Measurements from ENCODE around the gene RAB13. TPM values are rescaled to one million over a fixed set of nuclear protein-coding genes. Genes with fewer than 3 reads are reported as not detected.

The RAB13 gene
- total RNA-seq, 1 experiment from 2014 or later, result 122 TPM

DNA sequence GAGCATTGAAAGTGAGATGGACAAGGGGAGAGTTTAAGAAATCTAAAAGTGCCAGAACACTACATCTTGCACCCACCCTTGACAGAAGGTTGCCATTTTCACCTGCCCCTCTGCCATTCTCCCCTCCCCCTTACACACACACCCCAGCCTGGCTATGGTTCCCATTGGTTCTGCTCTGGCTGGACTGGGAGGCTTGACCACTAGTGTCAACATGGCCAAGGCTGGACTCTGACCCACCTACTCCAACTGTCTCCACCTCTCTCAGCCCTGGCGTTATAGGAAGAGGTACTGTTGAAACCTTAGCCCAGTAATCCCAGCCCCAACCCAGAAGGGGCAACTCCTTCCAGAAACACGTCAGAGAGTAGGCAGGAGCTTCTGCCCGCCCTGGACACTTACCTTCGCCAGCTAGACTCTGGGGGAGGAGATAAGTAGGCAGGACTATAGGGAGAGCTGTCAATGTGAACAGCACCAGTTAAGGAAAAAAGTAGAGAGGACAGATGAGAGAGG lies 32.2 kb downstream of the RAB13 start:
- H2BK12ac ChIP-seq (ENCODE audit: insufficient read length, low read depth, low read length), result no peak overlapping the region
- H3K23ac ChIP-seq (ENCODE audit: insufficient read length, low read depth, low read length), result no peak overlapping the region
- no peak overlapping the region for H2BK5ac ChIP-seq (ENCODE audit: insufficient read length, low read length)
- H3K27me3 ChIP-seq (ENCODE audit: insufficient read depth, low read length), result no peaks in the 10 kb centered on the region
- Mint-ChIP-seq H3K27ac (peak overlapping the region in 2 of 3 experiments; percentile 9 to 50; a peak in 4 of 7 replicates), H3K4me3 (no peak overlapping the region; a peak in 1 of 5 replicates), H3K36me3 (ENCODE audit: insufficient read depth in 1 of 3, low read depth in 3 of 3) (peaks cover 20 to 48% (median 30%) of the 10 kb centered on the region in 3 experiments; a peak in 6 of 7 replicates), H3K27me3 (ENCODE audit: low read depth) (no peaks in the 10 kb centered on the region), H3K9me3 (no peaks in the 10 kb centered on the region), H3K4me1 (peaks cover 15% of the 10 kb centered on the region in 2 experiments)
- H3K9ac ChIP-seq (ENCODE audit: extremely low read depth, insufficient read length, low read length), result no peak overlapping the region
- no peak overlapping the region for H3T11ph ChIP-seq (ENCODE audit: low read length)
- WGBS (ENCODE audit: extremely low coverage, insufficient read length, low lambda C conversion rate), result no CpG with 5 or more reads among the region's 4 CpGs
- no peak overlapping the region for H4K8ac ChIP-seq (replicated peaks; ENCODE audit: insufficient read length, low read depth, low read length)
- no peak overlapping the region for H2BK15ac ChIP-seq (ENCODE audit: low read depth, low read length)
- peaks cover 6% of the 10 kb centered on the region for H3K23me2 ChIP-seq (ENCODE audit: insufficient read length, low read depth, low read length, poor library complexity, severe bottlenecking)
- H3K56ac ChIP-seq (ENCODE audit: insufficient read length, low read depth, low read length), result no peak overlapping the region
- H2BK120ac ChIP-seq (ENCODE audit: low read depth, low read length, poor library complexity, severe bottlenecking), result no peak overlapping the region
- peaks cover 13% of the 10 kb centered on the region for H3K79me1 ChIP-seq (ENCODE audit: insufficient read depth, low read depth, low read length, poor library complexity, severe bottlenecking)
- no peak overlapping the region for H4K91ac ChIP-seq (ENCODE audit: insufficient read length, low read depth, low read length)
- no peaks in the 10 kb centered on the region for H3K9me3 ChIP-seq (ENCODE audit: control insufficient read depth, low read depth, low read length)
- no peak overlapping the region for H3K14ac ChIP-seq (ENCODE audit: insufficient read depth, low read length)
- H2BK20ac ChIP-seq (ENCODE audit: low read depth, low read length, poor library complexity, severe bottlenecking), result no peak overlapping the region
- H3K4me2 ChIP-seq (ENCODE audit: insufficient read depth, insufficient read length, low read length), result no peak overlapping the region
- no peak for DNase-seq
- peaks cover 2% of the 10 kb centered on the region for H4K20me1 ChIP-seq (ENCODE audit: control insufficient read depth, insufficient read depth, insufficient read length)
- H3K27ac ChIP-seq (ENCODE audit: insufficient read length, low read depth, low read length), result no peak overlapping the region
- TF ChIP-seq, protein P1, sequence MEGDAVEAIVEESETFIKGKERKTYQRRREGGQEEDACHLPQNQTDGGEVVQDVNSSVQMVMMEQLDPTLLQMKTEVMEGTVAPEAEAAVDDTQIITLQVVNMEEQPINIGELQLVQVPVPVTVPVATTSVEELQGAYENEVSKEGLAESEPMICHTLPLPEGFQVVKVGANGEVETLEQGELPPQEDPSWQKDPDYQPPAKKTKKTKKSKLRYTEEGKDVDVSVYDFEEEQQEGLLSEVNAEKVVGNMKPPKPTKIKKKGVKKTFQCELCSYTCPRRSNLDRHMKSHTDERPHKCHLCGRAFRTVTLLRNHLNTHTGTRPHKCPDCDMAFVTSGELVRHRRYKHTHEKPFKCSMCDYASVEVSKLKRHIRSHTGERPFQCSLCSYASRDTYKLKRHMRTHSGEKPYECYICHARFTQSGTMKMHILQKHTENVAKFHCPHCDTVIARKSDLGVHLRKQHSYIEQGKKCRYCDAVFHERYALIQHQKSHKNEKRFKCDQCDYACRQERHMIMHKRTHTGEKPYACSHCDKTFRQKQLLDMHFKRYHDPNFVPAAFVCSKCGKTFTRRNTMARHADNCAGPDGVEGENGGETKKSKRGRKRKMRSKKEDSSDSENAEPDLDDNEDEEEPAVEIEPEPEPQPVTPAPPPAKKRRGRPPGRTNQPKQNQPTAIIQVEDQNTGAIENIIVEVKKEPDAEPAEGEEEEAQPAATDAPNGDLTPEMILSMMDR (conservative IDR thresholded peaks at IDR 0.05), result no peak
- H2AFZ ChIP-seq (ENCODE audit: low read length), result no peak overlapping the region
- H3K4ac ChIP-seq (ENCODE audit: low read depth, low read length), result no peak overlapping the region
- peaks cover 28% of the 10 kb centered on the region for H3K79me2 ChIP-seq (ENCODE audit: insufficient read depth, low read length)
- H3K18ac ChIP-seq (ENCODE audit: insufficient read length, low read depth, low read length), result no peak overlapping the region
- H4K5ac ChIP-seq (ENCODE audit: insufficient read length, low read depth, low read length), result no peak overlapping the region
- H3K4me1 ChIP-seq (ENCODE audit: insufficient read depth, low read length), result no peaks in the 10 kb centered on the region
- H2AK5ac ChIP-seq (ENCODE audit: insufficient read length, low read length), result no peak overlapping the region

Data from H9 (cell line).